HG03175 (cell line): ENCODE results near the gene P2RX1.
A peak's percentile ranks its signal among the peaks of the same experiment; 100 is the strongest.

ENCODE experiments used
- ATAC-seq: cut with Tn5 transposase; IDR thresholded peaks from one replicate; pipeline ENCODE4 v1.9.1; 2021; ENCODE audit warnings: mild to moderate bottlenecking, moderate library complexity; ENCODE audit not compliant: unreplicated experiment

P2RX1 gene

DNA sequence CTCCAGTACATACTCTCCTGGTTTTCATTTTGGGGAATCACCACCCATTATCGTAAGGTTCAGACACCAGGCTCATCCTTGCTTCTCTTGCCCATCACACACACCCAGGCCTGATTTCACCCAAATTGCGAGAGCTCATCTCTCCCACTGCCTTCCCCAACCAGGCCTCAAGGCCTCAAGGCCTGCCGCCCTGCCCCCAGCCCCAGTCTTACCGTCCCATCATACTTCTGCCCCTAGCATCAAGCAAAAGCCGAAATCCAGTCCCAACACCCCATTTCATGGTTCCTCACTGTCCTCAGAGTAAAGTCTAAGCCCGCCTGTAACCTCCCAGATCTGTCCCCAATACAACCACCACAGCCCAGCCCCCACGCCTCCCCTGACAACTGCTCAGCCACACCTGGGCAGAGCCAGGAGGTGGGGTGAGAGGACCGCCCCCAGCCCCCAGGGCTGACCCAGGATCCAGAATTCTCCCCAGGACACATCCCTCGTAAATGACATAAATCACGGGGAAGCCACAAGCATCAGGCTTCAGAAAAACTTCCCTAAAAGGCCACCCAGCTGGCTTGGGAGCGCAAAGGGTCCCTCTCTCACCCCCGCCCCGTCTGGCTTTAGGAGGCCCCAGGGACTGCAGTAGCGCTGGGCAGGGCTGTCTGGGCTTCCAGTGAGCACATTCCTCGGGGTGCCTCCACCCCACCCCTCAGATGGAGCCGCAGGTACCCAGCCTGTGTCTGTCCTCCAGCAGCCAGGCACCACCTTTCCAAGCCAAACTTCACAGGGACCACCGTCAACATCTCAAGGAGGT is 9.6 kb upstream of the P2RX1 start:
- ATAC-seq, result no peak

DNA sequence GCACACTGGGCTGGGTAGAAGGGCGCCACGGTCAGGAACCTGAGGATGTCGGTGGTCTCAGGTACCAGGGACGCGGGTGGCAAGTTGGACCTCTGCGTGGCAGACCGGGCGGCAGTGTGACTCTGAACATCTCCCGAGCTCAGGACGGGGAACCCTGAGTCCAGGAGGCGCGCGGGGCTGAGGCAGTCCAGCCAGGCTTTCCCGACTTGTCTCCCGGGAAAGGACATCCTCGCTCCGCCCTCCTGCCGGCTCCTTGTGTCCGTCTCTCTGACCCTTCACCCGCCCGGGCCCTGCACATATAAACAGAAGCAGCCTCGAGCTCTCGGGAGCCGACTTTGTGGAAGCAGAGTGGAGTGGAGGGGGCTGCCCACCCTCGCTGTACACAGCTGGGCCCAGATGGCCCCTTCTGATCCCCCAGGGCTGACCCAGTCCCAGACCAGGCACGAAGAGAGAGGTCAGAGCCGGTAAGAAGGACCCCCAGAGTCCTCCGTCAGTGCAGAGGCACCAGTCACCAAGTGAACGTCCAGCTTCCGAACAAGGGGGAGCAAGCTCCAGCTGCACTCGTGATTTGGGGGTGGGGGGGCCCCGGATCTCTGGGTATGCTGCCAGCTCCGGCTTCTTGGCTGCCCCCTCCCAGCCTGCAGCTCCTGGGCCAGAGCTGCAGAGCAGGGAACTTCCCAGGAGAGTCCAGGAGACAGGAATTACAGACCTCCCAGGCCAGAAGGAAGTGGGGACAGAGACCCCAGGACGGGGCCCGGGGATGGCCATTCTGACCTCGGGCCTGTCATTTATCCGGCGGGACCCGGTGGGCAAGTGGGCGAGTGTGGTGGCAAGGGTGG is 8.5 kb upstream of the P2RX1 start:
- no peak for ATAC-seq

DNA sequence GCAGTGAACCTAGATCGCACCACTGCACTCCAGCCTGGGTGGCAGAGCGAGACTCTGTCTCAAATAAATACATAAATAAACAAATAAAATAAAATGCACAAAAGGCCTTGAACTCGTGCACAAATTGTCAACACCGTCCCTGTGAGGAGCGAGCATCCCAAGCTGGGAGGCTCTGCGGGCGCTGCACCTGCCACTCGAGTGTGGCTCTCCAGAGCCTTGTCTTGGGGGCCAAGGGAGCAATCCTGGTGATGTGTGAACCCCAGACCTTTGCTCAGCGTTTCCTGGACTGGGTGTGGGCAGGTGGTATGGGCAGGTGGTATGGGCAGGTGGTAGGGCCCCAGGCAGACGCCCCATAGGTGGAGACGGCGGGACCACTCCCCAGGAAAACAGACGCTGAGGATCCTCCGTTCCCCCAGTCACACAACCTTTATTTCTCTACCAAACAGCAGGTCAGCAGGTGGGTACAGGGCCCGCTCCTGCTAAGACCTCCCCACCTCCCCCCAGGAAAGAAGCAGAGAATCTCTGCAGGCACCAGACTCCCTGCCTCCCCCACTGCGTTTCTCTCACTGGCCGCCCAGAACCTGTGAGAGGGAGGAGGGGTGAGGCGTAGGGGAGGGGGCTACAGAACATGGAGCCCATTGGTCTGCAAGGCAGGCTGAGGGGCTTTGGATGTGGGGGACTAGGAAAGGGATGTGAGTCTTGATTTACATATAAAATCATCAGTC is 7.4 kb upstream of the P2RX1 start:
- ATAC-seq, result no peak

GRCh38 chr17:3922765-3923164 is 6.5 kb upstream of the P2RX1 start:
- ATAC-seq, result no peak

DNA sequence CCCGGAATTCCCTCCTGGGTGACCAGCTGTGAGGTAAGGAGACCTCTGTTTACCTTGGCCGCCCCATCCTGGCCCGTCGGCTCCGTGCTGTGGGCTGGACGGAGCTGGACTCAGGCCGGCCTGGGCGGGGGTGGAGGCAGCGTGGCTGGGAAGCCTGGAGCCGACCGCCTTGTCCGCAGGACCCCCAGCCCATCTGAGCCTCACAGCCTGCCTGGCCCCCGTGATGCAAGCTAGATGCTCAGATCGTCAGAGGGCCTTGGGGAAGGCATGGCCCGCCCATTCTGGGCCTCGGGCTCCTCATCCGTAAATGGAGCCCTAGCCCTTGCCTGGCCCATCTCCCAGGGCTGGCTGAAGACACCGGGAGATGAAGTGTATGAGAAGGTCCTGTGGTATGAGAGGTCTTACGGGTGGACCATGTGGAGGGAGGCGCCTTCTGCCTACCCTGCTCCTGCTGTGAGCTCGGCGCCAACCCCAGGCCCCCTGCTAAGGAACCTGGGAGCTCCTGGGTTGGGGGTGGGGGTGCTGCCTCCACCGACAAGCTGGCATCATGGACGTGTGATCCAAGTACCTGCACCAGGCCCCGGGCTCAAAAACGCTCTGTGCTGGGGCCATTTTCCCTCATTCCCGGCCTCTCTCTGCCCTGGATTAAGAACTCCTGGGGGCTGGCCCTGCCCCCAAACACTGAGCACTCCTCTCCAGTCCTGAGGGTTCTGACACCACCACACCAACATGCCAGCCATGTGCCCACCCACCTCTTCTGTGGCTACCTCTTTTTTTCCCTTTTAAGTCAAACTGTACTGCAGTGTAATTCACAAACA is 5.4 kb upstream of the P2RX1 start:
- no peak for ATAC-seq

DNA sequence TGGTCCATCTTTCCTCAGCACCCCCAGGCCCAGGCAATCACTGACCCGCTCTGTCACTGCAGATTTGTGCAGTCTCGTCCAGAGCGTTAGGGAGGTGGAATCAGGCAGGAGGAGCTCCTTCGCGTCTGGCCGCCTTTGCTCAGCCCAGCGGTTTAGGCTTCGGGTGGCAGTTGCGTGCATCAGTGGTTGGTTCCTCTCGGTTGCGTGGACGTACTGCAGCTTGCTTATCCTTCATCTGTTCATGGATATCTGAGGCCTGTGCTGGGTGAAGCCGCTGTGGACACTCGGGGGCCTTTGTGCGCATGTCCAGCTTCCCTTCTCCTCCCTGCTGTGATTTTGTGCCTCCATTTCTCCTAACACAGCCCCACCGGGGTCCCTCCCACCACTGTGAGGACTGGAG is 4.7 kb upstream of the P2RX1 start:
- no peak for ATAC-seq

DNA sequence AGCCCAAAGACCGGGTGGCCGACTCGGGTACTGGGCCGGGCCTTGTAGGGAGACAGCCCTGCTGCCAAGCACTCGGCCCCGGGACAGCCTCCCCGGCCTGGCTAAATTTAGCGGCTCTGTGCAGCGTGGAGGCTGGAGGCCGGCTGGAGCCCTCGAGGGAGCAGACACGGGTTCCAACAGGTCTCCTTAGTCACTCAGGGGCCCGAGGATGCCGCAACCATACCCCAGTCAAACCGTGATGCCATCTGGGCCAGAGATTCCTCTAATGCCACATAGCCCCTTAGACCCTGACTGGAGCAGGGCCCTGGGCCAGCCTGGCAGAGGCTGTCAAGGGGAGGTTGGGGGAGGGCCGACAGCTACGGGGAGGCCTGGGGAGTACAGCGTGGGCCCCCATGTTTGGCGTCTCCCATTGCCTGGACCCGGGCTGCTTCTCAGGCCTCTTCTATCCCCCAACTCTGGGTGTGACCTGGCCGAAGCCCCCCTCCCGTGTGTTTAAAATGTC is 2.9 kb upstream of the P2RX1 start:
- no peak for ATAC-seq

GRCh38 chr17:3918372-3919122 is 2.3 kb upstream of the P2RX1 start:
- no peak for ATAC-seq

GRCh38 chr17:3917391-3917931 is 1.2 kb upstream of the P2RX1 start:
- no peak for ATAC-seq

GRCh38 chr17:3916825-3917224 is 560 bp upstream of the P2RX1 start:
- no peak for ATAC-seq

DNA sequence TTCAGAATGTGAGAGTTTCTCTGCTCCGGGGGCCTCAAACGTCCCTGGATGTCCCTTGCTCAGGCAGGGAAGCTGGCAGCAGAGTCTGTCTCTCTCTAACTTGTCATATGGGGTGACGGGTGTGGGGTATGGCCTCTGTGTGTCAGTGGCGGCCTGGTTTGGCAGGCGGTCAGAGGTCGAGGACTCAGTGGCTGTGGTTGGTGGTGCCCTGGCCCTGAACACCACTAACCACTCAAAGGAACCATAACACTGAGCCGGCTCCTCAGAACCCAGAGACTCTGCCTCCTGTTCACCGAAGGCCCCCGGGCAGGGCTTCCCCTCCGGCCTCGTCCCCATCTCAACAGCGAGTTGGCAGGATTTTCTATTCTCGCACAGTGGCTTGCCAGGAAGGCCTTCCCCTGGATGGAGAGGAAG is 677 bp downstream of the P2RX1 start:
- ATAC-seq, result no peak

GRCh38 chr17:3914312-3914670 is 2.0 kb downstream of the P2RX1 start:
- ATAC-seq, result peak; percentile 57

GRCh38 chr17:3913531-3914311 is 2.5 kb downstream of the P2RX1 start:
- ATAC-seq, result peak; percentile 43

- ATAC-seq, result no peak
These were observed 3.4 kb downstream of the P2RX1 start for GRCh38 chr17:3912827-3913226.

- peak; percentile 72 for ATAC-seq
These were observed 4.8 kb downstream of the P2RX1 start for GRCh38 chr17:3911271-3912053.

GRCh38 chr17:3910420-3911270 is 5.6 kb downstream of the P2RX1 start:
- ATAC-seq, result no peak

GRCh38 chr17:3909257-3909656 is 7.0 kb downstream of the P2RX1 start:
- ATAC-seq, result no peak
